ENCODE data around the gene GLP1R. TPM values are rescaled to one million over a fixed set of nuclear protein-coding genes. Genes with fewer than 3 reads are reported as not detected.

Gene GLP1R
- total and polyA plus RNA-seq, 2 of the 13 experiments (the other 11 are each of a cell fraction or from before 2014, with no cell fraction given): not detected

GRCh38 chr6:39017547-39017880 lies 31.1 kb upstream of the GLP1R start (continued):
- TF ChIP-seq, protein P1, sequence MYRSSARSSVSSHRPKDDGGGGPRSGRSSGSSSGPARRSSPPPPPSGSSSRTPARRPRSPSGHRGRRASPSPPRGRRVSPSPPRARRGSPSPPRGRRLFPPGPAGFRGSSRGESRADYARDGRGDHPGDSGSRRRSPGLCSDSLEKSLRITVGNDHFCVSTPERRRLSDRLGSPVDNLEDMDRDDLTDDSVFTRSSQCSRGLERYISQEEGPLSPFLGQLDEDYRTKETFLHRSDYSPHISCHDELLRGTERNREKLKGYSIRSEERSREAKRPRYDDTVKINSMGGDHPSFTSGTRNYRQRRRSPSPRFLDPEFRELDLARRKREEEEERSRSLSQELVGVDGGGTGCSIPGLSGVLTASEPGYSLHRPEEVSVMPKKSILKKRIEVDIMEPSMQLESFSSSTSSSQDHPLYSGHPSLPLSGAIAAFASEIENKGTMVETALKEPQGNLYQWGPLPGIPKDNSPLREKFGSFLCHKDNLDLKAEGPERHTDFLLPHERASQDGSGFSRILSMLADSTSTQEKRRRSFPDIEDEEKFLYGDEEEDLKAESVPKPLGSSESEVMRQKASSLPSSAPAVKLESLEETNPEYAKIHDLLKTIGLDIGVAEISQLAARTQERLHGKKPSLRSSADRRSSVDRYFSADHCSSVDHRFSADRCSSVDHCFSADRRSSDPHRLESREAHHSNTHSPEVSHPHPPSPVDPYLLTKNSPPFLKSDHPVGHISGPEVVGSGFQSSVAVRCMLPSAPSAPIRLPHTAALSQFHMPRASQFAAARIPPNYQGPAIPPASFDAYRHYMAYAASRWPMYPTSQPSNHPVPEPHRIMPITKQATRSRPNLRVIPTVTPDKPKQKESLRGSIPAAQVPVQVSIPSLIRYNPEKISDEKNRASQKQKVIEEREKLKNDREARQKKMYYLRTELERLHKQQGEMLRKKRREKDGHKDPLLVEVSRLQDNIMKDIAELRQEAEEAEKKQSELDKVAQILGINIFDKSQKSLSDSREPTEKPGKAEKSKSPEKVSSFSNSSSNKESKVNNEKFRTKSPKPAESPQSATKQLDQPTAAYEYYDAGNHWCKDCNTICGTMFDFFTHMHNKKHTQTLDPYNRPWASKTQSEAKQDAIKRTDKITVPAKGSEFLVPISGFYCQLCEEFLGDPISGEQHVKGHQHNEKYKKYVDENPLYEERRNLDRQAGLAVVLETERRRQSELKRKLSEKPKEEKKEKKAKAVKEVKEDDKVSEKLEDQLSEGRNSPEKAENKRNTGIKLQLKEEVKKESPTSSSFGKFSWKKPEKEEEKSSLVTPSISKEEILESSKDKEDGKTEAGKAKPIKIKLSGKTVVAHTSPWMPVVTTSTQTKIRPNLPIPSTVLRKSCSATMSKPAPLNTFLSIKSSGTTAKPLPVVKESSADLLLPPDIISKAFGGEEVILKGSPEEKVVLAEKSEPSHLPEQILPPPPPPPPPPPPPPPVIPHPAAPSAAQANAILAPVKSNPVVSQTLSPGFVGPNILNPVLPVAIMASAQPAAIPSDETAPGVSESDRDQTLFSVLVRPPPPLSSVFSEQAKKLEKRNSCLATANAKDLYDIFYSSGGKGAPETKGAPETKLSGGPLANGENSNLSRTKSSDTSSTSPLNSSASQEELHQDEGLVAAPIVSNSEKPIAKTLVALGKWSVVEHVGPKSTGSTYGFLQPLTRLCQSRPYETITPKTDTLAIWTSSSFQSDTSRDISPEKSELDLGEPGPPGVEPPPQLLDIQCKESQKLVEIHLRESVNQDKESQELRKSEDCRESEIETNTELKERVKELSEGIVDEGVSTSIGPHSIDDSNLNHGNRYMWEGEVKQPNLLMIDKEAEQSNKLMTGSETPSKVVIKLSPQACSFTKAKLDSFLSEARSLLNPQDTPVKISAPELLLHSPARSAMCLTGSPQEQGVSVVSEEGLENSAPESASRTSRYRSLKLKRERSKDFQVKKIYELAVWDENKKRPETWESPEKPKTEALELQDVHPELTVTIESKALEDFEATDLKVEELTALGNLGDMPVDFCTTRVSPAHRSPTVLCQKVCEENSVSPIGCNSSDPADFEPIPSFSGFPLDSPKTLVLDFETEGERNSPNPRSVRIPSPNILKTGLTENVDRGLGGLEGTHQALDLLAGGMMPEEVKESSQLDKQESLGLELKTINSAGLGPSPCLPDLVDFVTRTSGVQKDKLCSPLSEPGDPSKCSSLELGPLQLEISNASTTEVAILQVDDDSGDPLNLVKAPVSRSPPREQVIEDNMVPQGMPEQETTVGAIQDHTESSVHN (CRISPR knock-in tag; IDR thresholded peaks at IDR 0.05): no peak
- TF ChIP-seq NFATC3 (CRISPR knock-in tag; IDR thresholded peaks at IDR 0.05): no peak
- no peak for TF ChIP-seq ZFY (CRISPR knock-in tag; IDR thresholded peaks at IDR 0.05)
- TF ChIP-seq MEIS2 (CRISPR knock-in tag; IDR thresholded peaks at IDR 0.05): no peak
- TF ChIP-seq ZMYM3 (CRISPR knock-in tag; IDR thresholded peaks at IDR 0.05): no peak
- TF ChIP-seq LCORL (IDR thresholded peaks at IDR 0.05): no peak
- no peak for TF ChIP-seq LCORL (CRISPR knock-in tag; IDR thresholded peaks at IDR 0.05)
- TF ChIP-seq, protein P2, sequence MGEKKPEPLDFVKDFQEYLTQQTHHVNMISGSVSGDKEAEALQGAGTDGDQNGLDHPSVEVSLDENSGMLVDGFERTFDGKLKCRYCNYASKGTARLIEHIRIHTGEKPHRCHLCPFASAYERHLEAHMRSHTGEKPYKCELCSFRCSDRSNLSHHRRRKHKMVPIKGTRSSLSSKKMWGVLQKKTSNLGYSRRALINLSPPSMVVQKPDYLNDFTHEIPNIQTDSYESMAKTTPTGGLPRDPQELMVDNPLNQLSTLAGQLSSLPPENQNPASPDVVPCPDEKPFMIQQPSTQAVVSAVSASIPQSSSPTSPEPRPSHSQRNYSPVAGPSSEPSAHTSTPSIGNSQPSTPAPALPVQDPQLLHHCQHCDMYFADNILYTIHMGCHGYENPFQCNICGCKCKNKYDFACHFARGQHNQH (CRISPR knock-in tag; IDR thresholded peaks at IDR 0.05): no peak
- TF ChIP-seq ZNF441 (CRISPR knock-in tag; IDR thresholded peaks at IDR 0.05; ENCODE audit: borderline replicate concordance): no peak
- TF ChIP-seq YEATS2 (CRISPR knock-in tag; IDR thresholded peaks at IDR 0.05; ENCODE audit: borderline replicate concordance): no peak
- TF ChIP-seq ZNF776 (CRISPR knock-in tag; IDR thresholded peaks at IDR 0.05): no peak
- no peak for TF ChIP-seq WIZ (CRISPR knock-in tag; IDR thresholded peaks at IDR 0.05)
